ENCODE data around the gene LENG1. TPM values are rescaled to one million over a fixed set of nuclear protein-coding genes. Genes with fewer than 3 reads are reported as not detected.
A peak's percentile ranks its signal among the peaks of the same experiment; 100 is the strongest.

Gene LENG1
- total RNA-seq, 1 experiment from 2014 or later = 7.6 TPM

- ATAC-seq (peak; percentile 93), DNase-seq (ENCODE audit: low read depth, low spot score) (peak; percentile 97)
- ChIA-PET RAD21 (ENCODE audit: low non-redundant PET in 1 of 2, low total read pairs in 2 of 2, uncharacterized antibody in 2 of 2, unreplicated experiment in 2 of 2) (no interaction called here), POLR2A (interaction anchor here (0.6 to 1.7 kb wide), 6 partner anchors 9 to 134 kb away, joined by 3 to 21 read pairs (median 4); partner anchors contain the start of genes CNOT3 and NDUFA3), CTCF (interaction anchor here (1.4 kb wide), 1 partner anchor 277 kb away, joined by 3 read pairs; no protein-coding TSS in a partner anchor)
- peak within 1 kb of the TSS; percentile 80 for H3K9ac ChIP-seq (ENCODE audit: low read length)
- no peaks in the 10 kb centered on the region for H4K20me1 ChIP-seq (ENCODE audit: insufficient read depth)
- H3K79me2 ChIP-seq (ENCODE audit: insufficient read depth, low read length) = peaks cover 41% of the 10 kb centered on the region
- H3K9me2 ChIP-seq (ENCODE audit: insufficient read depth) = no peaks in the 10 kb centered on the region
- H3K27me3 ChIP-seq (ENCODE audit: insufficient read depth, low read length) = no peaks in the 10 kb centered on the region
- TF ChIP-seq POLR2A (IDR thresholded peaks at IDR 0.05; ENCODE audit: borderline replicate concordance, extremely low read depth, insufficient read depth, insufficient read length) = peak; percentile 28
- TF ChIP-seq SP1 (IDR thresholded peaks at IDR 0.05; ENCODE audit: low read depth) = peak; percentile 98
- peak; percentile 75 for TF ChIP-seq TCF7L2 (IDR thresholded peaks at IDR 0.05; ENCODE audit: borderline replicate concordance, extremely low read depth, insufficient read depth, insufficient read length)
- TF ChIP-seq JUND (IDR thresholded peaks at IDR 0.05) = no peak
- no peak for TF ChIP-seq CEBPB (IDR thresholded peaks at IDR 0.05; ENCODE audit: low read depth)
- TF ChIP-seq SIN3A (IDR thresholded peaks at IDR 0.05; ENCODE audit: low read depth) = peak; percentile 57
- TF ChIP-seq, protein P1, sequence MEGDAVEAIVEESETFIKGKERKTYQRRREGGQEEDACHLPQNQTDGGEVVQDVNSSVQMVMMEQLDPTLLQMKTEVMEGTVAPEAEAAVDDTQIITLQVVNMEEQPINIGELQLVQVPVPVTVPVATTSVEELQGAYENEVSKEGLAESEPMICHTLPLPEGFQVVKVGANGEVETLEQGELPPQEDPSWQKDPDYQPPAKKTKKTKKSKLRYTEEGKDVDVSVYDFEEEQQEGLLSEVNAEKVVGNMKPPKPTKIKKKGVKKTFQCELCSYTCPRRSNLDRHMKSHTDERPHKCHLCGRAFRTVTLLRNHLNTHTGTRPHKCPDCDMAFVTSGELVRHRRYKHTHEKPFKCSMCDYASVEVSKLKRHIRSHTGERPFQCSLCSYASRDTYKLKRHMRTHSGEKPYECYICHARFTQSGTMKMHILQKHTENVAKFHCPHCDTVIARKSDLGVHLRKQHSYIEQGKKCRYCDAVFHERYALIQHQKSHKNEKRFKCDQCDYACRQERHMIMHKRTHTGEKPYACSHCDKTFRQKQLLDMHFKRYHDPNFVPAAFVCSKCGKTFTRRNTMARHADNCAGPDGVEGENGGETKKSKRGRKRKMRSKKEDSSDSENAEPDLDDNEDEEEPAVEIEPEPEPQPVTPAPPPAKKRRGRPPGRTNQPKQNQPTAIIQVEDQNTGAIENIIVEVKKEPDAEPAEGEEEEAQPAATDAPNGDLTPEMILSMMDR (IDR thresholded peaks at IDR 0.05 in 2 of 3, conservative IDR thresholded peaks at IDR 0.05 in 1 of 3; ENCODE audit: borderline replicate concordance in 1 of 3, insufficient read depth in 1 of 3, low read depth in 2 of 3, low read length in 2 of 3) = no peak
- TF ChIP-seq SRF (IDR thresholded peaks at IDR 0.05; ENCODE audit: low read depth) = peak; percentile 98
- peak; percentile 97 for TF ChIP-seq ZFX (IDR thresholded peaks at IDR 0.05)
- TF ChIP-seq, protein P2, sequence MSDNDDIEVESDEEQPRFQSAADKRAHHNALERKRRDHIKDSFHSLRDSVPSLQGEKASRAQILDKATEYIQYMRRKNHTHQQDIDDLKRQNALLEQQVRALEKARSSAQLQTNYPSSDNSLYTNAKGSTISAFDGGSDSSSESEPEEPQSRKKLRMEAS (IDR thresholded peaks at IDR 0.05) = peak; percentile 81
- TF ChIP-seq ELF1 (IDR thresholded peaks at IDR 0.05; ENCODE audit: borderline replicate concordance, low read depth) = peak; percentile 69; the same call in 1 of the 2 replicates
- peak; percentile 50; the same call in 1 of the 2 replicates for TF ChIP-seq EGR1 (IDR thresholded peaks at IDR 0.05; ENCODE audit: low read depth)
- peak; percentile 84 for TF ChIP-seq POLR2AphosphoS5 (IDR thresholded peaks at IDR 0.05; ENCODE audit: low read depth, low read length)
- peak; percentile 90 for TF ChIP-seq CBX3 (IDR thresholded peaks at IDR 0.05; ENCODE audit: low read depth)
- TF ChIP-seq, protein P3, sequence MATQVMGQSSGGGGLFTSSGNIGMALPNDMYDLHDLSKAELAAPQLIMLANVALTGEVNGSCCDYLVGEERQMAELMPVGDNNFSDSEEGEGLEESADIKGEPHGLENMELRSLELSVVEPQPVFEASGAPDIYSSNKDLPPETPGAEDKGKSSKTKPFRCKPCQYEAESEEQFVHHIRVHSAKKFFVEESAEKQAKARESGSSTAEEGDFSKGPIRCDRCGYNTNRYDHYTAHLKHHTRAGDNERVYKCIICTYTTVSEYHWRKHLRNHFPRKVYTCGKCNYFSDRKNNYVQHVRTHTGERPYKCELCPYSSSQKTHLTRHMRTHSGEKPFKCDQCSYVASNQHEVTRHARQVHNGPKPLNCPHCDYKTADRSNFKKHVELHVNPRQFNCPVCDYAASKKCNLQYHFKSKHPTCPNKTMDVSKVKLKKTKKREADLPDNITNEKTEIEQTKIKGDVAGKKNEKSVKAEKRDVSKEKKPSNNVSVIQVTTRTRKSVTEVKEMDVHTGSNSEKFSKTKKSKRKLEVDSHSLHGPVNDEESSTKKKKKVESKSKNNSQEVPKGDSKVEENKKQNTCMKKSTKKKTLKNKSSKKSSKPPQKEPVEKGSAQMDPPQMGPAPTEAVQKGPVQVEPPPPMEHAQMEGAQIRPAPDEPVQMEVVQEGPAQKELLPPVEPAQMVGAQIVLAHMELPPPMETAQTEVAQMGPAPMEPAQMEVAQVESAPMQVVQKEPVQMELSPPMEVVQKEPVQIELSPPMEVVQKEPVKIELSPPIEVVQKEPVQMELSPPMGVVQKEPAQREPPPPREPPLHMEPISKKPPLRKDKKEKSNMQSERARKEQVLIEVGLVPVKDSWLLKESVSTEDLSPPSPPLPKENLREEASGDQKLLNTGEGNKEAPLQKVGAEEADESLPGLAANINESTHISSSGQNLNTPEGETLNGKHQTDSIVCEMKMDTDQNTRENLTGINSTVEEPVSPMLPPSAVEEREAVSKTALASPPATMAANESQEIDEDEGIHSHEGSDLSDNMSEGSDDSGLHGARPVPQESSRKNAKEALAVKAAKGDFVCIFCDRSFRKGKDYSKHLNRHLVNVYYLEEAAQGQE (IDR thresholded peaks at IDR 0.05; ENCODE audit: low read depth) = no peak
- peak; percentile 59 for TF ChIP-seq YY1 (IDR thresholded peaks at IDR 0.05; ENCODE audit: extremely low read depth, insufficient replicate concordance, low read depth, low read length)
- H3K36me3 ChIP-seq (ENCODE audit: control insufficient read depth in 1 of 2, insufficient read depth in 2 of 2, low read length in 2 of 2) = peaks cover 0 to 21% of the 10 kb centered on the region in 2 experiments; a peak in 2 of 4 replicates
- TSS peak; percentile 89 for BruUV-seq (replicated peaks)
- peak within 1 kb of the TSS; percentile 60 for H3K27ac ChIP-seq (ENCODE audit: low read depth, low read length)
- H3K4me3 ChIP-seq (replicated peaks in 1 of 2; ENCODE audit: low read depth in 1 of 2, low read length in 2 of 2) = peak within 1 kb of the TSS; percentile 89 to 91
- no peak within 1 kb of the TSS for H2AFZ ChIP-seq (ENCODE audit: low read depth, low read length, poor library complexity, severe bottlenecking)
- H3K4me2 ChIP-seq (ENCODE audit: low read length) = peak within 1 kb of the TSS; percentile 81
- intact Hi-C loops (cut with micrococcal nuclease) = loop anchor here (1.0 to 5.0 kb wide), 2 partner anchors 13 to 273 kb away; partner anchors contain the start of gene NDUFA3
- H3K4me1 ChIP-seq (ENCODE audit: control insufficient read depth in 1 of 2, insufficient read depth in 2 of 2, low read length in 2 of 2) = peaks cover 8 to 19% of the 10 kb centered on the region in 2 experiments; a peak in 3 of 4 replicates
- no peaks in the 10 kb centered on the region for H3K9me3 ChIP-seq (ENCODE audit: control insufficient read depth in 1 of 2, insufficient read depth in 1 of 2, low read depth in 1 of 2, low read length in 2 of 2)
These were observed 44.1 kb downstream of the LENG1 start, which contains the start of the genes PRPF31 and TFPT for GRCh38 chr19:54115109-54116063. TSS of gene PRPF31 (plus strand) at chr19:54115754. CDS start at chr19:54118279, 2,525 bp downstream. TSS of gene TFPT (minus strand) at chr19:54115657. CDS start at chr19:54115269, 388 bp downstream.

All from HCT116 (cell line).